GM21381 (cell line): Measurements from ENCODE around the gene KRTAP5-2.

Experiments used
- ATAC-seq: cut with Tn5 transposase; IDR thresholded peaks from one replicate; pipeline ENCODE4 v1.9.1; 2021; ENCODE audit warnings: mild to moderate bottlenecking, moderate library complexity; ENCODE audit not compliant: unreplicated experiment

The KRTAP5-2 gene

GRCh38 chr11:1557051-1557884 is 40.8 kb downstream of the KRTAP5-2 start:
- no peak for ATAC-seq

DNA sequence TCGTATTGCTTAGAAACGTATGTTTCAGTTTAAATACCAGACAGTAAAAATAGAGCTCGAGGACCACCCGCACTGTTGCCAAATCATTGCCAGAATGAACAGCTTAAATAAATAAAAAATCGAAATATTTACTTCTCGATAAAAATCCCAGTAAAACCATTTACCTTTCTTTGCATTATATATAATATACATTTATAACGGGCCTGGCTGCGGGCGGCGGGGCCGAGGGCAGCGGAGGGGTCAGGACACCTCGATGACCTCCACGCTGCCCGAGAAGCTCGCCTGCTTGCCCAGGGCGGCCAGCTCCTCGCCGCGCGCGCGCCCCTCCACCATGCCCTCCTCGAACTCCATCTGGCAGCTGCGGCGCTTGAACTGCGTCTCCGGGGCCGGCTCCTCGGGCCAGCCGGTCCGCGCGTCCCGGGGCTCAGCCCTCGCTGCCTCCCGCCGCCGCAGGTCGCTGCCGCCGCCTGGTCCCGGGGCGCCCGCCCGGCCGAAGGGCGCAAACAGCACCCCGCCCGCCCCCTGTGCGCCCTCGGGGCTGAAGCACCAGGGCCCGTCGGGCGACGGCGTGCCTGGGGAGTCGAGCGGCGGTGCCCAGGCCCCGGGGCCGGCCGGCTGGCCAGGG is 41.7 kb downstream of the KRTAP5-2 start:
- ATAC-seq: no peak

- ATAC-seq: no peak
These were observed 42.4 kb downstream of the KRTAP5-2 start for GRCh38 chr11:1555713-1556153.

GRCh38 chr11:1554981-1555712 is 42.9 kb downstream of the KRTAP5-2 start:
- ATAC-seq: no peak

DNA sequence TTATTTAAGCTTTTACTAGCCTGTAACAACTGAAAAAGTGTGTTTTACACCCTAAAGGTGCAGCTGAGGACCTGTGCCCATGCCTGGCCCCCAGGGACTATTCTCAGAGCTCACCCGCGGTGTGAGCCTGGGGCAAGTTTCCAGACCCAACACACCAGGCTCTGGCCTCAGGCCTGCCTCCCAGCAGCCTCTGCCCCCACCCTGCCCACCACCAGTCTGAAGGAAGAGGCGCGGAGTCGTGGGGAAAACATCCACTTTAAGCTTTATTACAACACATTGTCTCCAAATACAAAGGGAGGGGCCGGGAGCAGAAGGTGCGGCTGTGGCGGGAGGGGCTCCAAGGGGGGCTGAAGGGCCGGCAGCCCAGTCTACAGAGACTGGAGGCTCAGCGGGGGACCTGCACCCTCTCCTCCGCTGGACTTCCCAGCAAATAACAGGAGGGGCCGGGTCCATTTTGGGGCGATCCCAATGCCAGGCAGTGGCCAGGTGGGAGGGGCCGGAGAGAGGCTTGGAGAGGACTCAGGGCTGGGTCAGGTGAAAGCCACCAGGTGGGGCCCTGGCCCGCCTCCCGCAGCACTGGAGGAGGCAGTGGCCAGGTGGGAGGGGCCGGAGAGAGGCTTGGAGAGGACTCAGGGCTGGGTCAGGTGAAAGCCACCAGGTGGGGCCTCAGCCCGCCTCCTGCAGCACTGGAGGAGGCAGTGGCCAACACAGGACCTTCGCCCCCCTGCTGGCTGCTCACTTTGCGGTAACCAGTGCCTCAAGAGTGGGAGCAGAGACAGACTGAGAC is 44.1 kb downstream of the KRTAP5-2 start:
- no peak for ATAC-seq

DNA sequence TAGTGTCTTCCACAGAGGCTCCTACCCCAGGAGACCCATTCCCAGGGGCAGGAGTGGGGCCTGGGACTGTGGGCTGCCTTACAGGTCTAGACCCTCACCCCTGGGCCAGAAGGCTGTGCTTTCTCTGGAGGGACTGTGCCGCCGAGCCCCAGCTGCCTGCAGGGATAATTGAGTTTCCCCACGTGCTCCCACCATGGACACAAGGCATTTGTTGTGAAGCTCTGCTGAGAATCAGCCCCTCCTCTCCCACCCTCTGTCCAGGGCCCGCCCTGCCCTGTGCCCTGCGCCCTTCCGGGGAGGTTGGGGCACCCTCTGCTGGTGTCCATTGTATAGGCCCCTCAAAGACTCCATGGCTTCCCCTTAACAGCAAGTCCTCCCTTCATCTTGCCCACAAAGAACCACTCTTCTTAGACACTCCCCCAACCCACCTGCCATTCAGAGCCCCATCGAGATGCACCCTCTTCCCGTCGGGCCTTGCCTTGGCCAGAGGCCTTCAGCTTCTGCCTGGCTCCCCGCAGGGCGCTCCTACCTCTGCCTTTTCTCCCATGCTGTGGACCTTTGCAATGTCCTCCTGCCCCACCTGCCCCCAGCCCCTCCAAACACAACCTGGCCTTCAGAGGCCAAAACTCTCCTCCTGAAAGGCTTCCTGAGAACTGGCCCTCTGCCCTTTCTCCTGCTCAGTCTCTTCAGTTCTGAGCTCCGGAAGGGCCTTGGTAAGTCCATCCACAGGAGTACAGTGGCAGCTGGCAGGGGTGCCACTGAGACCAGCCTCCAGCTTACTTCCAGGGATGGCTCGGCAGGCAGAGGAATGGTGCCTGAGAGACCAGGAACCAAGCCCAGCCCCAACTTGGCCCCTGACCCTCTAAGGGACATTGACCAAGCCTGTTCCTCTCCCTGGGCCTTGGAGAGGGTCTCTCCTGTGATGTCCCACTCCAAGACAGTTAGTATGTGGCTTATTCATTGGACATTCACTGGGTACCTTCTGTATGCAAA is 48.5 kb downstream of the KRTAP5-2 start:
- no peak for ATAC-seq

- no peak for ATAC-seq
These were observed 49.6 kb downstream of the KRTAP5-2 start for GRCh38 chr11:1548221-1549070.

DNA sequence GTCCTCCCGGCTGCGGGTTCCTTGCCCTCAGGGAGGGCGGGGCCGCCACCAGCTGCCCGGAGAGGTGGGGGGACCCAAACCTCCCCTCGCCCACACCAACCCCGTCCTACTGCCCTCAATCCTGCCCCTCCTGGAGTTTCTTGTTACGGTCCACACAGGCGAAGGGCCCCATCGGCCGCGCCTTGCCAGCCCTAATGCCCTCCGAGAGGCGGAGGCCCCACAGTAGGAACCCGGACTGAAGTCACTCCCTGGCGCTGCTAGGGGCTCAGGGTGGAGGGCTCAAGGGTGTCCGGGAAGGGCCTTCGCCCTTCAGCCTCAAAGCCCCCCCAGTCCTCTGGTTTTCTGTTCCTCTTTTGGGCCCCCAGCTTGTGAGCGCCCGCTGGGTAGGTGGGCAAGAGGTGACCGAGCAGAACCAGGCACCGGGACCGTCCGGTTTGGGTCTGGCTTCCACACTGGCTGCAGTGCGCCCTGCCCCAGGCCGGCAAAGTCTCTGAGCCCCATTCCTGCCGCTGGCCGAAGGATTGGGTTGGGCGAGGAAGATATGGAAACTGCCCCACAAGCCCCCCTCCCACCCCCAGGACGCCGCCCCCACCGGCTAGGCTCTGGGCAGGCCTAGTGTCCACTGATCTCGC is 50.5 kb downstream of the KRTAP5-2 start:
- no peak for ATAC-seq
